Activated CD8-positive, alpha-beta memory T cell treated with anti-CD3 and anti-CD28 coated beads for 24 hours (primary cell): ENCODE data around the gene CDSN.

Source experiments
- DNase-seq: peaks from one replicate; pipeline ENCODE4 v3.0.0-alpha.2; 2020

Gene CDSN

GRCh38 chr6:31144970-31145340 lies 24.7 kb upstream of the CDSN start:
- no peak for DNase-seq

- no peak for DNase-seq
These were observed 24.2 kb upstream of the CDSN start for GRCh38 chr6:31144296-31144969.

- DNase-seq = no peak
These were observed 22.9 kb upstream of the CDSN start for GRCh38 chr6:31143148-31143547.

- DNase-seq = no peak
These were observed 22.1 kb upstream of the CDSN start for GRCh38 chr6:31142361-31142761.

GRCh38 chr6:31140643-31141042 lies 20.4 kb upstream of the CDSN start:
- DNase-seq = no peak

- no peak for DNase-seq
These were observed 19.4 kb upstream of the CDSN start for GRCh38 chr6:31139599-31139998.

GRCh38 chr6:31138982-31139381 lies 18.7 kb upstream of the CDSN start, which contains the start of gene PSORS1C2:
Gene PSORS1C2, minus strand, starts transcription at chr6:31139066. Its CDS starts 40 bp downstream, at chr6:31139026.
- no peak for DNase-seq

- DNase-seq = no peak
These were observed 15.5 kb upstream of the CDSN start for GRCh38 chr6:31135710-31136109.

GRCh38 chr6:31132806-31133205 lies 12.6 kb upstream of the CDSN start:
- no peak for DNase-seq

GRCh38 chr6:31131595-31131994 lies 11.3 kb upstream of the CDSN start:
- DNase-seq = no peak

- no peak for DNase-seq
These were observed 10.5 kb upstream of the CDSN start for GRCh38 chr6:31130751-31131150.

- no peak for DNase-seq
These were observed 8.9 kb upstream of the CDSN start for GRCh38 chr6:31129130-31129529.

- peak; percentile 92 for DNase-seq
These were observed 7.9 kb upstream of the CDSN start for GRCh38 chr6:31128093-31128676.

- DNase-seq = no peak
These were observed 6.3 kb upstream of the CDSN start for GRCh38 chr6:31126396-31127175.

- DNase-seq = no peak
These were observed 5.5 kb upstream of the CDSN start for GRCh38 chr6:31125586-31126363.

GRCh38 chr6:31125162-31125561 lies 4.9 kb upstream of the CDSN start:
- no peak for DNase-seq

- DNase-seq = no peak
These were observed 2.8 kb upstream of the CDSN start for GRCh38 chr6:31122791-31123706.

- DNase-seq = no peak
These were observed 1.0 kb upstream of the CDSN start for GRCh38 chr6:31121131-31121790.

GRCh38 chr6:31118178-31118577 lies 2.1 kb downstream of the CDSN start:
- DNase-seq = no peak

GRCh38 chr6:31116661-31117385 lies 3.4 kb downstream of the CDSN start:
- no peak for DNase-seq
